A673 (cell line): ENCODE measurements around the gene UBE2R2.

Experiments
- CTCF ChIP-seq: fragments of 300-800, 200-600 bp; sonication (generic); conservative IDR thresholded peaks from 2 replicates; pipeline ENCODE4 v1.5.1; 2017; ENCODE audit warnings: low read depth, mild to moderate bottlenecking, antibody characterized with exemption, low read length, moderate library complexity, mixed read lengths
- EZH2 ChIP-seq: fragments of 200-600 bp; sonication (generic); IDR thresholded peaks from 2 replicates; pipeline ENCODE4 v1.6.1; 2017; ENCODE audit warnings: borderline replicate concordance, low read depth, mild to moderate bottlenecking, mixed read lengths, antibody characterized with exemption, low read length; ENCODE audit not compliant: poor library complexity, severe bottlenecking

GRCh38 chr9:33964086-33964768 is 147.3 kb downstream of the UBE2R2 start:
- TF ChIP-seq CTCF = no peak
- no peak for TF ChIP-seq EZH2
